ENCODE measurements around the gene APLF.
A peak's percentile ranks its signal among the peaks of the same experiment; 100 is the strongest.
"Not testable (repeated sequence)": the region's sequence is repeated elsewhere in the genome, so short reads cannot be mapped to it uniquely, and the experiment has no call there.

Gene APLF

DNA sequence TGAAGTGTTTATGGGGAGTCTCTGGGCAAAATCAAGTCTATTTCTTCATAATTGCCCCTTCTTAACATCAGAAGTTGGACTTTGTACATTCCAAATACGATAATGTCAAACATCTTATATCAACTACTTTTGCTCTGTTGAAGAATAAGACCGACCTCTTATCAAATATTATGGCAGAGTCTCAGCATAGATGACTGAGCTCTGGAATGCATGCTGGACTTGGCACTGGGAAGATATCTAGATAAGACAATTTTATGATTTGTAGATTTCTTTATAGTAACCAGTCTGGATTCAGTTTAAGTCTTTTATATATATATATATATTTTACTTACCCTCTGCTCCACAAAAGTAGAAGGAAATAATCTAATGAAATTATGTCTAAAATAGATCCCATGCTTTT is 8.2 kb downstream of the APLF start:
- no peak for DNase-seq (ENCODE audit: low read depth, low spot score)

DNA sequence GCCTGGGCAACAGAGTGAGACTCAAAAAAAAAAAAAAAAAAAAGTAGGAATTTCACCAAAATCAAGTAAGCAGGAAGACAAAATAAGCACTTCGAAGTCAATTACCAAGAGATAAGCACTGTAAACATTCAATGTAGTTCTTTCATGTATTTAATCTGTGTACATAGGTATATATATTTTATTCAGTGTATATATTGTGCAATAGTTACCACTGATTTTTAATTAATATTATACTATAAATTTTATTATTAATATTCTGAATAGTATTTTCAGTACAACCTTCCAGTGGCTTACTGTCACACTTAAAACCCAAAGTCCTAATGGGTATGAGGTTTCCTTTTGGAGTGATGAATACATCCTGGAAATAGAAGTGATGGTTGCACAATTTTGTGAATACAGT is 9.1 kb downstream of the APLF start:
- no peak for DNase-seq (ENCODE audit: low read depth, low spot score)

DNA sequence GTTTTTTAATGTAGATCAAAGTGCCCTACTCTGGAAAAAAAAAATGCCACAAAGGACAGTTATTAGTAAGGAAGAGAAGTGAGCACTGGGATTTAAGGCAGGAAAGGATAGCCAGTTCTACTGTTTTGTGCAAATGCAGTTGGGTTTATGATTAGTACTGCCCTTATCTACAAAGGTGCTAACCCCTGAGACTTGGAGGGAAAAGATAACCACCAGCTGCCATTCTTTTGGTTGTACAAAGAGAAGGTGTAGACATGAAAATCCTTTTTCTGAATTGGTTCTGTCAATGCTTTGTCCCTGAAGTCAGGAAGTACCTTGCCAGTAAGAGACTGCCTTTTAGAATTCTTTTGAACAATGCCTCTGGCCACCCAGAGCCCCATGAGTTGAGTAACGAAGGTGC is 11.3 kb downstream of the APLF start:
- no peak for DNase-seq (ENCODE audit: low read depth, low spot score)

DNA sequence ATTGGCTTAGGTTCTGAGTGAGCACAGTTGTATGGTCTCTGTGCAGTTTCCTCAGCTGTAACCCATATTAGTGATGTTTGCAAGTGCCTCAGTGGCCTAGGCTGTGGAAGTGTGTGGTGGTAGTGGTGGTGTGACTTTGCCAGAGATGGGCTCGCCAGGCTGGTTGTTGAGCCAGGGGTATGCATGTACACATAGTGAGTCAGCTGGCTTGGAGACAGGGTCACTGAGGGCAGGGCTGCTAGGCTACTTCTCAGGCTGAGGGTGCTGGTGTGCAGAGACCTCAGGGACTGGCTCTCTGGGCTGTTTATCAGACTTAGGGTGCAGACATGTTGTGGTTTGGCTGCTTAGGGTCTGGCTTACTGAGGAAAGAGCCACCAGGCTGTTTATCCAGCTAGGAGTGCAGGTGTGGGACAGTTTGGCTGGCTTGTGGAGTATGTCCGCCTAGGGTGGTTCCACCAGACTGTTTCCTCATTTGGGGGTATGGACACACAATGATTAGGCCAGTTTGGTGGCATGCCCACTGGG is 15.0 kb downstream of the APLF start:
- DNase-seq (ENCODE audit: low read depth, low spot score), result no peak

DNA sequence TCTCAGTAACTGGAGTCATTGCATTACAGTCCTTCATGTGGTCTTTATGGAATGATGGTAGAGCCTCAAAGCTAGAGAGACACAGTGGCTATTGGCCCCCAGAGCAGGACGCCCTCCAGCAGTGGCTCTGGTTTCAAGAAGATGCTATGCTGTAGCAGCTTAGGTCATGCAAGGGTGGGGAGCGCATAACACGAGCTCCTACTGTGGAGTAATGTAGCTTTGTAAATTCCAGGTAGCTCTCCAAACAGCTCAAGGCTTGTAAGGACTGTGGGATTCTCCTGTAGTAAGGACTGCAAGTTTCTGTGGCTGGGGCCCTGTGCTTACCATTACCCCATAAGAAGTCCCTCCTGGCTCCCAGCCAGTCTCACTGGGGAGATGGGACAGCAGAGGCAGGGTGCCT is 15.6 kb downstream of the APLF start:
- DNase-seq (ENCODE audit: low read depth, low spot score), result peak; percentile 50

DNA sequence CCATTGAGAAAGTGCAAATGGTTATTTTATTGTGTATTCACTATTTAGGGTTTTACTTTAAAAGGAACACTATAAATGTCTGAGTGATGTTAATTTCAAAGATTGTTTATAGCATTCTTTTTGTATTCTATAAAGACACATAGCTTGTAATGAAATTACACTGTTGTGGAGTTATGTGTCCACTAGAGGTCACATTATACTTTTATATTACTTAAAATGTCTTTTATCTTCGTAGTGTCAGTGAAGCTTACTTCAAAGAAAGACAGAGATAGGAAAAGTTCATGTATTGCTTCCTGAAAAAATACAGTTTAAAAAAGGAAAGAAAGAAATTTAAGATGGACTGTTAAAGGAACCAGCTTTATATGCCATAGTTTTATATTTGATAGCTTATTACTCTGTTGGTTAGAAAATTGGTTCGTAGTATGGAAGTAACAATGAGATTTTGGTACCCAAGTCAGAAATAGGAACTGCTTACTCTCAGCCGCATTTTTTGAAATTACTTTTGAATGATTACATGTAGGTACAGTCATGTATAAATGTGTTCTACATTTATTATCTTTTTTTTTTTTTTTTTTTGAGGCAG is 20.5 kb downstream of the APLF start:
- DNase-seq (ENCODE audit: low read depth, low spot score), result no peak

DNA sequence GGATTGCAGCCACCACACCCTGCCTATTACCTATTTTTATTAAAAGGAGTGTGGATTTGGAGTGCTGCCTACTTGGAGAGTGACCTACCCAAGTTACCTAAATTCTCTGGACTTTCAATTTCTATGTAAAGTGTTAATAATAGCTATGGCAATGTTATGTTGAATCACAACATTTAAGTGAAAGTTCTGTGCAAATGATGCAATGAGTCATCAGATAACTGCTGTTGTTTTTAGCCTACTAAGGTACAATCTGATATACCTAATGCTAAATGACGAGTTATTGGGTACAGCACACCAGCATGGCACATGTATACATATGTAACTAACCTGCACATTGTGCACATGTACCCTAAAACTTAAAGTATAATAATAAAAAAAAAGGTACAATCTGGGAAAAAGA is 21.2 kb downstream of the APLF start:
- not testable (repeated sequence) for DNase-seq (ENCODE audit: low read depth, low spot score)

DNA sequence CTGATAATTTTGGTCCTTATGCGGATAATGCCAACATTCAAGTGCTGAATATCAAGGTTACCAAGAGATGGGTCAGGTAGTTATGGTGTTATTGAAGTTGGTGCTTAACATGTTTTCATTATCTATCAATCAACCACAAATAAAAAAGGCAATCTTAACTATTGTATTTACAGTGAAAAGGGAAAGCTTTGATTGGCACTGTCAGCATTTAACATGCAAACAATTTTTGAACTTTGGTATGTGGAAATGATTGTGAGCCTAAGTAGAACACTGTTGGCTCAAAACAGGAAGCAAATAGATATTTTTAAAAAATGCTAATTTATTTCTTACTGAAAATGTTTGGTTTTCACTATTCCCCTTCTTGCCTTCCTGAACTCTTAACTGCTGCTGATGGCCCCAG is 21.9 kb downstream of the APLF start:
- no peak for DNase-seq (ENCODE audit: low read depth, low spot score)

DNA sequence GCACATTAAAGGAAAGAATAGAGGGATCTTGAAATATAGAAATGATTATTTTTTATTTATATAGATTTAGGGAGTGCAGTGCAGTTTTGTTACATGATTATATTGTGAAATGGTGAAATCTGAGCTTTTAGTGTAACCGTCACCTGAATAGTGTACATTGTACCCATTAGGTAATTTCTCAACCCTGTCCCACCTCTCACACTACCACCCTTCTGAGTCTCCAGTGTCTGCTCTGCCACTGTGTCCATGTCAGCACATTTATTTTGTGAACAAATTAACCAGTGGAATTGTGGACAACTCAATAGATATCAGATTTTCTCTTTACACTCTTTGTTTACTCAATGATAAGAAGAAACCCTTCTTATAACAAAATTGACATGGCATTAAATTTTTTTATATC is 24.2 kb downstream of the APLF start:
- DNase-seq (ENCODE audit: low read depth, low spot score), result no peak

DNA sequence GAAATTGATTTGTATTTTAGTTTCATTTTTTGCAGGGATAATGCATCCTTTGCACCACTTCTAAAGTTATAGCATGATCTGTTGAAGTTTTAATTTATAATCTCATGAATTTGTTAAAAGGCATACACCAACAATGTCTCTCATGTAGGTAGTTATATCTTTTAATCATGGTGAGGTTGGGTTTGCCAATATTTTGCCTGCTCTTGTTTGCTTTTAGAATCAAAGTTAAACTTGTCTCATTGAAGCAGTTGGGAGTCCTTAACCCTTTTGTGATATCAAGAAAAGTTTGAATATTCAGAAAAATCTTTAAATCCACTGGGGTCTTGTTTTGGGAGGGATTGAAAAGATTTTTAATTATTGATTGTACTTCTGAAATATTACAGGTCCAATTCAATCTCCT is 31.7 kb downstream of the APLF start:
- no peak for DNase-seq (ENCODE audit: low read depth, low spot score)

DNA sequence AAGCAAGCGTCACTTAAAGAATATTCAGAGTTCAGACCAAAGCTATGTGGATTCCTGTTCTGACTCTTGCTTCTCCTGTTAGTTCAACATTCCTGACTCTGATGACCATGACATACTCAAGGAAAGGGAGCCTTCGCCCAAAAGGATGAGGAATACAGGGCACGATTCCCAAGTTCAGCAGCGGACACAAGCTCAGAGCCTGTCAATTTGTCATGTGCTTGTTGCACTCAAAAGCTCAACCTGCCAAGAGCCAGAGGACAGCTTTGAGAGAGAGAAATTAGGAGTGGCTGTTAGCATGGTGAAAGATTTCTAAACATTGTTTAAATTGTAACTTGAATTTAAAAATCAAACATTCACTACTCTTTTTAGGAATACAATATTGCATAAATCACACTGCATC is 33.3 kb downstream of the APLF start:
- DNase-seq (ENCODE audit: low read depth, low spot score), result no peak

DNA sequence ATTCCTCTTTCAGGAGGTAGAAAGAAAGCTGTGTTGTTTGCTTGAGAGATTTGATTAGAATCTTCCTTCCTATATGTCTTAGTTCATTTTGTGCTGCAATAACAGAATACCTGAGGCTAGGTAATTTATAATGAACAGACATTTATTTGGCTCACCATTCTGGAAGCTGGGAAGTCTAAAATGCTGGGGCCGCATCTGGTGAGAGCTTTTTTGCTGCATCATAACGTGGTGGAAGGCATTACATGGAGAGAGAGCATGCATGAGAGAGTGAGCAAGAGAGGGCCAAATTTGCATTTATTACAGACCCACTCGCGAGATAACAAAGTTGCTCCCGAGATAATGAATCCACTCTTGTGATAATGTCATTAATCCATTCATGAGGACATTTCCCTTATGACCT is 34.4 kb downstream of the APLF start:
- no peak for DNase-seq (ENCODE audit: low read depth, low spot score)

DNA sequence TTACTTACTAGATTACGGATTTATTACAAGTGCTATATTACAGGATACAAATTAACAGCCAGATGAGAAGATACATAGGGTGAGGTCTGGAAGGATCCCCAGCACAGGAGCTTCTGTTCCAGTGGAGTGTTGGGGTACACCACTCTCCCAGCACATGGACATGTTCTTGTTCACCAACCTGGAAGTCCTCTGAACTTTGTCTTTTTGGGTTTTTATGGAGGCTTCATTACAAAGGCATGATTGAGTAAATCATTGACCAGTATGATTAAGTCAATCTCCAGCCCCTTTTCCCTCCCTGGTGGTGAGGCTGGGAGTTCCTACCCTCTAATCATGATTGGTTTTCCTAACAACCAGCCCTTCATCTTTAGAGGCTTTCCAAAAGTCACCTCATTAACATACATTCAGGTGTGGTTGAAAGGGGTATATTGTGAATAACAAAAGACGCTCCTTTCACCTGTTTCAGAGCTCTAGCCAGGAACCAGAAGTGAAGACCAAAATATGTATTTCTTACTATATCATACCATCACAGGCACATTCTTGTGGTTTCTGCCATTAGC is 38.3 kb downstream of the APLF start:
- no peak for DNase-seq (ENCODE audit: low read depth, low spot score)

DNA sequence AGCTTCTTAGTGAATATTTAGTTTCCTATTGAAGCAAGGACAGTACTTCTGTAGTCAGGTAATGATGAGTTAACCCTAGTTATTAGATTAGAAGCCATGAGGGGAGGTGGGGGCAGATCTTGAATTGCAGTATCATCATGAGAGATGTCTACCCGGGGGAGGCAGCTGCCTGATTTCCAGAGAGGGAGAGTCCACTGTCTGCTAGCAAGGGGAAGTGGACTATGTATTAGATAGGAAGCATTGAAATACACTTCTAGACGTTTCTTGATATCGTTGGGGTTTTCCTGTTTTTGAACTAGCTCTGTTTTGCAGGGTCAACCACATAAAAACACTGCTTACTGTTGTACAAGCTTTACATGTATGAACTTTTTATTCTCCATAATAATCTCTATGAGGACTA is 38.8 kb downstream of the APLF start:
- no peak for DNase-seq (ENCODE audit: low read depth, low spot score)

DNA sequence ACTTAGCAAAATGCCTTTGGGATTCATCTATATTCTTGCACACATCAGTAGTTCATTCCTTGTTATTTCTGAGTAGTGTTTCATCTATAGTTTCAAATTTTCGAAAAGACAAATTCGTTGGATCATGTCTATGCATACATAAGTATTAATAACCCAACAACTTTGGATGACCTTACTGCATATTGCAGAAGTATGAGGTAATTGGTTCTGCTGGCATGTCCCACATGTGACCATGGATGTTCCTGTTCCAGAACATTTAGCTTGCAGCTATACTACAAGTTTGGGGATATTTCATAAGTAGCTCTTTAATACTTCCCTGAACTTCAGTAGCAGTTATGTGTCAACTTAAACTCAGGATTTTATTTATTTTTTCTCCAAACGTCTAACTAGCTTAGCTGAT is 44.9 kb downstream of the APLF start:
- DNase-seq (ENCODE audit: low read depth, low spot score), result no peak

DNA sequence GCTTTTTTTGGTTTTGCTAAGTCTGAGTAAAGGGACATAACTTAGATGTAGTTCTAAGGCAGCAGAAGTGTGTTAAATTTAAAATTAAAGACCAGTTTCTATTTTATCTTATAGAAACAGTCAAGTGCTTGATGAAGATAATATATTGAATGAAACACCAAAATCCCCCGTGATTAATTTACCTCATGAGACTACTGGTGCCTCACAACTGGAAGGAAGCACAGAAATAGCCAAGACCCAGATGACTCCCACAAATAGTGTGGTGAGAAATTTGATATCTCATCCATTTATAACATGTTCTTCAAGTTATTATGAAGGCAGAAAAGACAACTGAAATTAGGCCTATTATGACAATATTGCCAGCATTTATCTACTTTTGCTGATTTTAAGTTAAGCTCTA is 45.6 kb downstream of the APLF start:
- no peak for DNase-seq (ENCODE audit: low read depth, low spot score)

DNA sequence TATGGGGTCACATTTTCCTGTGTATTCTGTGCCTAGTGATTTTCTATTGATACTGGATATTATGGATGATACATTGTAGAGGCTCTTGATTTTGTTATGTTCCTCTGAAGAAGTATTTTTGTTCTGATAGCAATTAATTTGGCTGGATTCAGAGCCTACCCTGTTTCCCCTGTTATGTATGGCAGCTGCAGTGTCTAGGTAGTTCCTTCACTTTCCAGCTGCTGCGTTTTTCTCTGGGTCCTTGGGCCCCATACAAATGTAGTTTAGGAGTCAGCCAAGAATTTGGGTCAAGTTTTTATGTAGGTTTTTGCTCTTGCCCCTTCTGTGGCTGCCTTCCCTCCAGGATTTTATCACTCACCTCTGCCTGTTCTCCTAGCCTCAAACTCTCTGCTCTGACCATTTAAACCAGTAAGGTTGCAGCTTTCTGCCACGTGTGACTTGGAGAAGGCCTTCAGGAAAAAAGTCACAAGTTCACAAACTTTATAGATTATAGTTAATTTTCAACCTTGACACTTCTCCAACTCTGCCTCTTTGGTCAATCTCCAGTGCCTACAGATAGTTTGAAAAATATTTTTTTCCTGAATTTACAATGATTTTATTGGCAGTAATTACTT is 47.0 kb downstream of the APLF start:
- no peak for DNase-seq (ENCODE audit: low read depth, low spot score)

DNA sequence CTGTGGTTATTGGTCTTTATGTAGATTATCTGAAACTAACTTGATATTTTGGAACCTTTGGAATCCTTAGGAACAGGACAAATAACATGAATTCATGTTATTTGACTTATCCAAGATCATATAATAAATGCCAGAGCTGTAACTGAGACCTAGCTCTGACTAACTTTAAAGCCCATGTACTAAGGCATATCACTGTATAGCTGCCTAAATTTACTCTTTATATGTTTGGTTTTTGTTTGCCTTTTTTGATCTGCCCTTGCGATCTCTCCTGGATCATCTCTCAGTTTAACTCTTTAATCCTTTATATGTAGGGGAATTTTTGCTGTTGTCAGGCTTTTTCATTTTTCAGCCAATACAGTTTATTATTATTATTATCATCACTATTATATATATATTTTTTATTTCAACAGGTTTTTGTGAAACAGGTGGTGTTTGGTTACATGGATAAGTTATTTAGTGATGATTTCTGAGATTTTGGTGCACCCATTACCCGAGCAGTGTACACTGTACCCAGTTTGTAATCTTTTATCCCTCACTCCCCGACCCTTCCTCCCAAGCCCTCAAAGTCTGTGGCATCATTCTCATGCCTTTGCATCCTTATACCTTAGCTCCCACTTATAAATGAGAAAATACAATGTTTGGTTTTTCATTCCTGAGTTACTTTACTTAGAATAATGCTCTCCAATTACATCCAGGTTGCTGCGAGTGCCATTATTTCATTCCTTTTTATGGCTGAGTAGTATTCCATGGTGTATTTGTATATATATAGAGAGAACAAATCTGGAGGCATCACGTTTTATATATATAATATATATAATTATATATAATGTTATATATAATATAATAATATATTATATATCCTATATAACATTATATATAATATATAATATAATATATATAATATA is 48.9 kb downstream of the APLF start:
- DNase-seq (ENCODE audit: low read depth, low spot score), result no peak

DNA sequence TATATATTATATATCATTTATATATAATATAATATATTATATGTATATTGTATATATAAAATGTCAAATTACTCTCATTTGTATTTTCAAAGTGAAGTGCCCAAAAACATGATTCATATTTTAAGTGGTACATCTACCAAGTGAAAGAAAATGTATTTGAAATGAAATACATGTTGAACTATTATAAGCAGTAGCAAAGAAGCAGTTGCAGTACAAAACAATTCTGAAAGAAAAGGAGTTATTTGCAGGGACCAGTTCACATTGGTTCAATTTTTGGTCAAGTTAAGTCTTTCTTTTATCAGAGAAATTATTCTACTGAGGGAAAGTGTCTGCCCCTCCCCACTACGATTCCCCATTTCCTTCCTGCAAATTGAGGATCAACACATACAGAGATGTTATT is 51.9 kb downstream of the APLF start:
- no peak for DNase-seq (ENCODE audit: low read depth, low spot score)

DNA sequence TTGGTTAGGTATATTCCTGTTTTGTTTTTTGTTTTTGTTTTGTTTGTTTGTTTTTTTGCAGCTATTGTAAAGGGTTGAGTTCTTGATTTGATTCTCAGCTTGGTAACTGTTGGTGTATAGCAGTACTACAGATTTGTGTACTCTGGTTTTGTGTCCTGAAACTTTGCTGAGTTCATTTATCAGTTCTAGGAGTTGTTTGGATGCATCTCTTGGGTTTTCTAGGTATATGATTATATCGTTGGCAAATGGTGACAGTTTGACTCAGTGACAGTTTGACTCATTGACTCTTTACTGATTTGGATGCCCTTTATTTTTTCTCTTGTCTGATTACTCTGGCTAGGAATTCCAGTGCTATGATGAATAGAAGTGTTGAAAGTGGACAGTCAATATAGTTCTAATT is 53.7 kb downstream of the APLF start:
- no peak for DNase-seq (ENCODE audit: low read depth, low spot score)

DNA sequence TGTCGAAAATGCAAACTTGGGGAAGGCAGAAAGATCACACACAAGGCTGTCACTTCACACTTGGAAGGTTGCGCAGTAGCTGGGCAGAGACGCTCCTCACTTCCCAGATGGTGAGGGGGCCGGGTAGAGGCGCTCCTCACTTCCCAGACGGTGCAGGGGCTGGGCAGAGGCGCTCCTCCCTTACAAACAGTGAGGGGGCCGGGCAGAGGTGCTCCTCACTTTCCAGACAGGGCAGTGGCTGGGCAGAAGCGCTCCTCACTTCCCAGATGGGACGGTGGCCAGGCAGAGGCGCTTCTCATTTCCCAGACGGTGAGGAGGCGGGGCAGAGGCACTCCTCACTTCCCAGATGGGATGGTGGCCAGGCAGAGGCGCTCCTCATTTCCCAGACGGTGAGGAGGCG is 59.6 kb downstream of the APLF start:
- DNase-seq (ENCODE audit: low read depth, low spot score), result not testable (repeated sequence)

DNA sequence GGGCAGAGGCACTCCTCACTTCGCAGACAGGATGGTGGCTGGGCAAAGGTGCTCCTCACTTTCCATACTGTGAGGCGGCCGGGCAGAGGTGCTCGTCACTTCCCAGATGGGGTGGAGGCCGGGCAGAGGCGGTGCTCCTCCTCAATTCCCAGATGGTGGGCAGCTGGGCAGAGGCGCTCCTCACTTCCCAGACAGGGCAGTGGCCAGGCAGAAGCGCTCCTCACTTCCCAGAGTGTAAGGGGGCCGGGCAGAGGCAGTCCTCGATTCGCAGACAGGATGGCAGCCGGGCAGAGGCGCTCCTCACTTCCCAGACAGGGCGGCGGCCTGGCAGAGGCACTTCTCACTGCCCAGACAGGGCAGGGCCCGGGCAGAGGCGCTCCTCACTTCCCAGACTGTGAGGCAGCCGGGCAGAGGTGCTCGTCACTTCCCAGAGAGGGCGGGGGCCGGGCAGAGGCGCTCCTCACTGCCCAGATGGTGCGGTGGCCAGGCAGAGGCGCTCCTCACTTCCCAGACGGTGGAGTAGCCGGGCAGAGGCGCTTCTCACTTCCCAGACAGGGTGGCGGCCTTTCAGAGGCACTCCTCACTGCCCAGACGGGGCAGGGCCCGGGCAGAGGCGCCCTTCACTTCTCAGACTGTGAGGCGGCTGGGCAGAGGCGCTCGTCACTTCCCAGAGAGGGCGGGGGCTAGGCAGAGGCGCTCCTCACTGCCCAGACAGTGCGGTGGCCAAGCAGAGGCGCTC is 60.1 kb downstream of the APLF start:
- DNase-seq (ENCODE audit: low read depth, low spot score), result not testable (repeated sequence)
